ENCODE results near the gene HS3ST3A1.

GRCh38 chr17:13491916-13492736, 109.6 kb downstream of the HS3ST3A1 start:
- TF ChIP-seq CEBPB (IDR thresholded peaks at IDR 0.05; ENCODE audit: low read depth, low read length) (no peak), POLR2A (IDR thresholded peaks at IDR 0.05; ENCODE audit: low read depth, low read length) (no peak), SMC3 (IDR thresholded peaks at IDR 0.05; ENCODE audit: low read depth, low read length) (no peak), FOS (IDR thresholded peaks at IDR 0.05; ENCODE audit: low read depth, low read length) (no peak), ELK1 (IDR thresholded peaks at IDR 0.05; ENCODE audit: borderline replicate concordance, low read depth, low read length) (no peak), RAD21 (IDR thresholded peaks at IDR 0.05; ENCODE audit: low read length) (no peak), MAZ (IDR thresholded peaks at IDR 0.05; ENCODE audit: borderline replicate concordance, low read depth, low read length) (no peak), NFE2L2 (IDR thresholded peaks at IDR 0.05; ENCODE audit: low read depth, low read length) (no peak), MXI1 (IDR thresholded peaks at IDR 0.05; ENCODE audit: borderline replicate concordance, low read depth, low read length) (no peak), USF2 (IDR thresholded peaks at IDR 0.05; ENCODE audit: low read depth, low read length) (no peak), CHD1 (IDR thresholded peaks at IDR 0.05; ENCODE audit: low read depth, low read length) (no peak), MAFK (IDR thresholded peaks at IDR 0.05; ENCODE audit: low read depth, low read length) (no peak), BHLHE40 (IDR thresholded peaks at IDR 0.05; ENCODE audit: low read depth, low read length) (no peak)
- TF ChIP-seq, protein P1, sequence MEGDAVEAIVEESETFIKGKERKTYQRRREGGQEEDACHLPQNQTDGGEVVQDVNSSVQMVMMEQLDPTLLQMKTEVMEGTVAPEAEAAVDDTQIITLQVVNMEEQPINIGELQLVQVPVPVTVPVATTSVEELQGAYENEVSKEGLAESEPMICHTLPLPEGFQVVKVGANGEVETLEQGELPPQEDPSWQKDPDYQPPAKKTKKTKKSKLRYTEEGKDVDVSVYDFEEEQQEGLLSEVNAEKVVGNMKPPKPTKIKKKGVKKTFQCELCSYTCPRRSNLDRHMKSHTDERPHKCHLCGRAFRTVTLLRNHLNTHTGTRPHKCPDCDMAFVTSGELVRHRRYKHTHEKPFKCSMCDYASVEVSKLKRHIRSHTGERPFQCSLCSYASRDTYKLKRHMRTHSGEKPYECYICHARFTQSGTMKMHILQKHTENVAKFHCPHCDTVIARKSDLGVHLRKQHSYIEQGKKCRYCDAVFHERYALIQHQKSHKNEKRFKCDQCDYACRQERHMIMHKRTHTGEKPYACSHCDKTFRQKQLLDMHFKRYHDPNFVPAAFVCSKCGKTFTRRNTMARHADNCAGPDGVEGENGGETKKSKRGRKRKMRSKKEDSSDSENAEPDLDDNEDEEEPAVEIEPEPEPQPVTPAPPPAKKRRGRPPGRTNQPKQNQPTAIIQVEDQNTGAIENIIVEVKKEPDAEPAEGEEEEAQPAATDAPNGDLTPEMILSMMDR (conservative IDR thresholded peaks at IDR 0.05; ENCODE audit: low read depth, low read length): no peak
